HG03469 (cell line): ENCODE results near the gene MBD1.
"Not testable (repeated sequence)": the region's sequence is repeated elsewhere in the genome, so short reads cannot be mapped to it uniquely, and the experiment has no call there.

Experiments used
- ATAC-seq: cut with Tn5 transposase; IDR thresholded peaks from one replicate; pipeline ENCODE4 v1.9.1; 2021; ENCODE audit warnings: mild to moderate bottlenecking, moderate library complexity, moderate number of reproducible peaks; ENCODE audit not compliant: unreplicated experiment

MBD1 gene

GRCh38 chr18:50281295-50281971, at the start of gene MBD1:
Gene MBD1, minus strand, starts transcription at chr18:50281523. Its CDS starts 1,531 bp downstream, at chr18:50279992.
- peak; percentile 85 for ATAC-seq

GRCh38 chr18:50330176-50330575, 48.9 kb upstream of the MBD1 start:
- no peak for ATAC-seq

- no peak for ATAC-seq
These were observed 46.7 kb upstream of the MBD1 start for GRCh38 chr18:50327983-50328382.

- ATAC-seq = peak; percentile 63
These were observed 39.4 kb upstream of the MBD1 start for GRCh38 chr18:50320719-50321118.

- ATAC-seq = peak; percentile 61
These were observed 34.0 kb upstream of the MBD1 start for GRCh38 chr18:50315100-50315871.

GRCh38 chr18:50313873-50314460, 32.6 kb upstream of the MBD1 start:
- no peak for ATAC-seq

GRCh38 chr18:50313031-50313607, 31.8 kb upstream of the MBD1 start:
- ATAC-seq = peak; percentile 19

- ATAC-seq = peak; percentile 45
These were observed 31.1 kb upstream of the MBD1 start for GRCh38 chr18:50312296-50313030.

- ATAC-seq = no peak
These were observed 30.3 kb upstream of the MBD1 start for GRCh38 chr18:50311650-50312049.

GRCh38 chr18:50310080-50310479, 28.8 kb upstream of the MBD1 start:
- ATAC-seq = no peak

GRCh38 chr18:50308851-50309250, 27.5 kb upstream of the MBD1 start:
- not testable (repeated sequence) for ATAC-seq

GRCh38 chr18:50307738-50308470, 26.6 kb upstream of the MBD1 start:
- ATAC-seq = peak; percentile 81

GRCh38 chr18:50307400-50307737, 26.0 kb upstream of the MBD1 start:
- no peak for ATAC-seq

GRCh38 chr18:50306944-50307343, 25.6 kb upstream of the MBD1 start:
- ATAC-seq = no peak

- no peak for ATAC-seq
These were observed 19.8 kb upstream of the MBD1 start for GRCh38 chr18:50301074-50301473.

GRCh38 chr18:50299626-50300388, 18.5 kb upstream of the MBD1 start:
- ATAC-seq = no peak

- no peak for ATAC-seq
These were observed 17.3 kb upstream of the MBD1 start for GRCh38 chr18:50298443-50299284.

- ATAC-seq = peak; percentile 95
These were observed 16.5 kb upstream of the MBD1 start for GRCh38 chr18:50297621-50298442.
